GM23338 (cell line): Measurements from ENCODE around the gene PHKB. TPM values are rescaled to one million over a fixed set of nuclear protein-coding genes. Genes with fewer than 3 reads are reported as not detected.

Source experiments
- ATAC-seq: fragments of 200-7000 bp; cut with Tn5 transposase; 3 replicates; pipeline ENCODE4 v1.9.1; 2020
- DNase-seq: peaks from one replicate; pipeline ENCODE4 v3.0.0-alpha.2; 2015; ENCODE audit warnings: low spot score
- H2AFZ ChIP-seq: fragments of 200-600 bp; sonication (generic); 2 replicates; pipeline ENCODE4 v1.8.0; 2016; ENCODE audit warnings: antibody characterized with exemption, mild to moderate bottlenecking, moderate library complexity
- H3F3A ChIP-seq: fragments of 200-600 bp; sonication (generic); replicated peaks from 2 replicates; pipeline ENCODE4 v1.8.0; 2017; ENCODE audit warnings: antibody characterized with exemption, mixed run types, low read depth
- H3K27ac ChIP-seq: fragments of 200-600 bp; sonication (generic); 2 replicates; pipeline ENCODE4 v1.6.1; 2016; ENCODE audit warnings: low read depth
- H3K27me3 ChIP-seq: fragments of 200-600 bp; sonication (generic); 2 replicates; pipeline ENCODE4 v1.8.0; 2016; ENCODE audit warnings: mild to moderate bottlenecking, mixed run types, moderate library complexity; ENCODE audit not compliant: insufficient read depth
- H3K36me3 ChIP-seq: fragments of 200-600 bp; sonication (generic); 2 replicates; pipeline ENCODE4 v1.8.0; 2016; ENCODE audit warnings: mild to moderate bottlenecking; ENCODE audit not compliant: insufficient read depth
- H3K4me1 ChIP-seq: fragments of 200-600 bp; sonication (generic); 2 replicates; pipeline ENCODE4 v1.8.0; 2016; ENCODE audit warnings: mild to moderate bottlenecking, moderate library complexity; ENCODE audit not compliant: insufficient read depth
- H3K4me2 ChIP-seq: fragments of 200-600 bp; sonication (generic); 2 replicates; pipeline ENCODE4 v1.7.1; 2017; ENCODE audit warnings: mixed run types
- H3K4me3 ChIP-seq: fragments of 200-600 bp; sonication (generic); 2 replicates; pipeline ENCODE4 v1.6.1; 2016; ENCODE audit warnings: mixed run types
- H3K79me2 ChIP-seq: fragments of 200-600 bp; sonication (generic); replicated peaks from 2 replicates; pipeline ENCODE4 v1.8.0; 2017; ENCODE audit warnings: mild to moderate bottlenecking; ENCODE audit not compliant: insufficient read depth
- H3K9me2 ChIP-seq: fragments of 200-600 bp; sonication (generic); 2 replicates; pipeline ENCODE4 v1.8.0; 2017; ENCODE audit not compliant: insufficient read depth
- H4K20me1 ChIP-seq: fragments of 200-600 bp; sonication (generic); replicated peaks from 2 replicates; pipeline ENCODE4 v1.8.0; 2017; ENCODE audit warnings: mild to moderate bottlenecking; ENCODE audit not compliant: insufficient read depth
- H3K27ac Mint-ChIP-seq: 2 replicates; pipeline ENCODE4 v1.8.0; 2020; ENCODE audit warnings: inconsistent platforms, mild to moderate bottlenecking, moderate library complexity, mixed read lengths
- H3K27me3 Mint-ChIP-seq: 3 replicates; pipeline ENCODE4 v1.8.0; 2022; ENCODE audit warnings: low read depth, mild to moderate bottlenecking, moderate library complexity, mixed read lengths, inconsistent platforms; ENCODE audit not compliant: insufficient read depth, poor library complexity
- H3K36me3 Mint-ChIP-seq: 3 replicates; pipeline ENCODE4 v1.8.0; 2021; ENCODE audit warnings: low read depth, mild to moderate bottlenecking, inconsistent platforms, moderate library complexity, mixed read lengths
- H3K4me1 Mint-ChIP-seq: 3 replicates; pipeline ENCODE4 v1.8.0; 2020; ENCODE audit warnings: mild to moderate bottlenecking, inconsistent platforms, mixed read lengths
- H3K4me3 Mint-ChIP-seq: 3 replicates; pipeline ENCODE4 v1.8.0; 2021; ENCODE audit warnings: moderate library complexity, mild to moderate bottlenecking, inconsistent platforms, mixed read lengths
- H3K9me3 Mint-ChIP-seq: 3 replicates; pipeline ENCODE4 v1.8.0; 2020; ENCODE audit warnings: moderate library complexity, mild to moderate bottlenecking, inconsistent platforms, mixed read lengths
- CREB1 ChIP-seq: fragments of 250-450 bp; sonication (Bioruptor Pico); IDR thresholded peaks from 2 replicates; pipeline ENCODE4 v1.5.0; 2020; ENCODE audit warnings: low read depth, mild to moderate bottlenecking, moderate library complexity
- EZH2 ChIP-seq: fragments of 200-600 bp; sonication (generic); IDR thresholded peaks from one replicate; pipeline ENCODE4 v1.8.0; 2017; ENCODE audit warnings: antibody characterized with exemption, mild to moderate bottlenecking, low read depth; ENCODE audit not compliant: unreplicated experiment
- EZH2phosphoT487 ChIP-seq: fragments of 200-600 bp; sonication (generic); IDR thresholded peaks from one replicate; pipeline ENCODE4 v1.8.1; 2018; ENCODE audit warnings: antibody characterized with exemption; ENCODE audit not compliant: unreplicated experiment
- JUNB ChIP-seq: IDR thresholded peaks from one replicate; pipeline ENCODE4 v1.6.1; 2016; ENCODE audit warnings: antibody characterized with exemption; ENCODE audit not compliant: unreplicated experiment
- ZNF114 ChIP-seq: fragments of 250-450 bp; sonication (Bioruptor Pico); IDR thresholded peaks from 2 replicates; pipeline ENCODE4 v1.5.0; 2020; ENCODE audit warnings: mild to moderate bottlenecking, moderate library complexity
- ZNF331 ChIP-seq: fragments of 250-450 bp; sonication (Bioruptor Pico); IDR thresholded peaks from 2 replicates; pipeline ENCODE4 v1.5.0; 2020; ENCODE audit warnings: low read depth, mild to moderate bottlenecking, moderate library complexity
- polyA plus RNA-seq: library from polyadenylated mRNA; unstranded; fragments of >200 nt; fragmentation: Nextera tagmentation; extraction: Ambion mirVana; gene quantifications from 2 replicates; pipeline ENCODE4 v1.2.1, GENCODE V29; 2016
- total RNA-seq: library from RNA; depleted of rRNA; stranded (reverse); fragments of >200 nt; shearing (Covaris generic); gene quantifications from 2 replicates; pipeline ENCODE4 v1.2.3, GENCODE V29; 2014
- TF ChIP-seq, protein P1 (sequence below): fragments of 250-450 bp; sonication (Bioruptor Pico); IDR thresholded peaks from 2 replicates; pipeline ENCODE4 v1.5.0; 2020; ENCODE audit warnings: mild to moderate bottlenecking, moderate library complexity
- TF ChIP-seq, protein P2 (sequence below): IDR thresholded peaks from 2 replicates; pipeline ENCODE4 v1.6.1; 2016; ENCODE audit warnings: antibody characterized with exemption
- TF ChIP-seq, protein P3 (sequence below), 2 experiments: fragments of 200-600 bp in 1 of 2; sonication (generic) in 1 of 2; conservative IDR thresholded peaks; 2 replicates each; pipeline versions ENCODE4 v1.5.1 to v1.6.1; 2016 to 2017; ENCODE audit warnings: antibody characterized with exemption in 2 of 2, low read depth in 2 of 2, mild to moderate bottlenecking in 2 of 2, moderate library complexity in 1 of 2
- TF ChIP-seq, protein P4 (sequence below): IDR thresholded peaks from one replicate; pipeline ENCODE4 v1.6.1; 2018; ENCODE audit warnings: antibody characterized with exemption; ENCODE audit not compliant: unreplicated experiment

The PHKB gene
- total and polyA plus RNA-seq, 2 experiments from 2014 or later, result 20.3 to 57.3 TPM

DNA sequence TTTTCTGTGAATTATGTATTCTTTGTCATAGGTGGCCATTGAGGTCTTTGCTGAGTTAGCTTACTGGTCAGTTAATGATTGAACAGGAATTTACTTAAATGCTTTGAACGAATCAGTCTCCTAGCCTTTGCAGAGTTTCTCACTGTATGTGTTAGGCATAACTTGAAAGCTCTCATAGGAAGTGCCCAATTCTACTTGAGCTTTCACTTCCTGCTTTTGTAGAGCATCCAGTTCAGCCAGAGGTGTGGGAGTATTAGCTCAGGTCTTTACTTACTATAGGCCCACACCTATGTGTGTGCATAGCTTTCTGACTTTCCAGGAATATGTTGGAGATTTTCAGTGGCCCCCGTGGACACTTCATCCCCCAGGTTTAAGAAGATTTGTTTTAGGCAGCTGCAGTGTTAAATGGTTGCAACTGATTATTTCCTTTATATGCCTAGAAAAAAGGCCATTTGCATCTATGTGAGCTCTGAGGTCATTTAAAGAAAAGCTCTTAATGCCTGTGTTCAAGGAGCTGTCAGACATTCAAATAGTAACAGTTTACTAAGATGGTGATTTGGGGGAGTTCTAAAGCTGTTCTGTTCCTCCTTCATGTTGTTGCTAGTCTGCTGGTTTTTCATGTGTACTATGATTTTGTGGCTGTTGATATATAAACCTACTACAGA is 62.3 kb downstream of the PHKB start (continued):
- TF ChIP-seq, protein P1, sequence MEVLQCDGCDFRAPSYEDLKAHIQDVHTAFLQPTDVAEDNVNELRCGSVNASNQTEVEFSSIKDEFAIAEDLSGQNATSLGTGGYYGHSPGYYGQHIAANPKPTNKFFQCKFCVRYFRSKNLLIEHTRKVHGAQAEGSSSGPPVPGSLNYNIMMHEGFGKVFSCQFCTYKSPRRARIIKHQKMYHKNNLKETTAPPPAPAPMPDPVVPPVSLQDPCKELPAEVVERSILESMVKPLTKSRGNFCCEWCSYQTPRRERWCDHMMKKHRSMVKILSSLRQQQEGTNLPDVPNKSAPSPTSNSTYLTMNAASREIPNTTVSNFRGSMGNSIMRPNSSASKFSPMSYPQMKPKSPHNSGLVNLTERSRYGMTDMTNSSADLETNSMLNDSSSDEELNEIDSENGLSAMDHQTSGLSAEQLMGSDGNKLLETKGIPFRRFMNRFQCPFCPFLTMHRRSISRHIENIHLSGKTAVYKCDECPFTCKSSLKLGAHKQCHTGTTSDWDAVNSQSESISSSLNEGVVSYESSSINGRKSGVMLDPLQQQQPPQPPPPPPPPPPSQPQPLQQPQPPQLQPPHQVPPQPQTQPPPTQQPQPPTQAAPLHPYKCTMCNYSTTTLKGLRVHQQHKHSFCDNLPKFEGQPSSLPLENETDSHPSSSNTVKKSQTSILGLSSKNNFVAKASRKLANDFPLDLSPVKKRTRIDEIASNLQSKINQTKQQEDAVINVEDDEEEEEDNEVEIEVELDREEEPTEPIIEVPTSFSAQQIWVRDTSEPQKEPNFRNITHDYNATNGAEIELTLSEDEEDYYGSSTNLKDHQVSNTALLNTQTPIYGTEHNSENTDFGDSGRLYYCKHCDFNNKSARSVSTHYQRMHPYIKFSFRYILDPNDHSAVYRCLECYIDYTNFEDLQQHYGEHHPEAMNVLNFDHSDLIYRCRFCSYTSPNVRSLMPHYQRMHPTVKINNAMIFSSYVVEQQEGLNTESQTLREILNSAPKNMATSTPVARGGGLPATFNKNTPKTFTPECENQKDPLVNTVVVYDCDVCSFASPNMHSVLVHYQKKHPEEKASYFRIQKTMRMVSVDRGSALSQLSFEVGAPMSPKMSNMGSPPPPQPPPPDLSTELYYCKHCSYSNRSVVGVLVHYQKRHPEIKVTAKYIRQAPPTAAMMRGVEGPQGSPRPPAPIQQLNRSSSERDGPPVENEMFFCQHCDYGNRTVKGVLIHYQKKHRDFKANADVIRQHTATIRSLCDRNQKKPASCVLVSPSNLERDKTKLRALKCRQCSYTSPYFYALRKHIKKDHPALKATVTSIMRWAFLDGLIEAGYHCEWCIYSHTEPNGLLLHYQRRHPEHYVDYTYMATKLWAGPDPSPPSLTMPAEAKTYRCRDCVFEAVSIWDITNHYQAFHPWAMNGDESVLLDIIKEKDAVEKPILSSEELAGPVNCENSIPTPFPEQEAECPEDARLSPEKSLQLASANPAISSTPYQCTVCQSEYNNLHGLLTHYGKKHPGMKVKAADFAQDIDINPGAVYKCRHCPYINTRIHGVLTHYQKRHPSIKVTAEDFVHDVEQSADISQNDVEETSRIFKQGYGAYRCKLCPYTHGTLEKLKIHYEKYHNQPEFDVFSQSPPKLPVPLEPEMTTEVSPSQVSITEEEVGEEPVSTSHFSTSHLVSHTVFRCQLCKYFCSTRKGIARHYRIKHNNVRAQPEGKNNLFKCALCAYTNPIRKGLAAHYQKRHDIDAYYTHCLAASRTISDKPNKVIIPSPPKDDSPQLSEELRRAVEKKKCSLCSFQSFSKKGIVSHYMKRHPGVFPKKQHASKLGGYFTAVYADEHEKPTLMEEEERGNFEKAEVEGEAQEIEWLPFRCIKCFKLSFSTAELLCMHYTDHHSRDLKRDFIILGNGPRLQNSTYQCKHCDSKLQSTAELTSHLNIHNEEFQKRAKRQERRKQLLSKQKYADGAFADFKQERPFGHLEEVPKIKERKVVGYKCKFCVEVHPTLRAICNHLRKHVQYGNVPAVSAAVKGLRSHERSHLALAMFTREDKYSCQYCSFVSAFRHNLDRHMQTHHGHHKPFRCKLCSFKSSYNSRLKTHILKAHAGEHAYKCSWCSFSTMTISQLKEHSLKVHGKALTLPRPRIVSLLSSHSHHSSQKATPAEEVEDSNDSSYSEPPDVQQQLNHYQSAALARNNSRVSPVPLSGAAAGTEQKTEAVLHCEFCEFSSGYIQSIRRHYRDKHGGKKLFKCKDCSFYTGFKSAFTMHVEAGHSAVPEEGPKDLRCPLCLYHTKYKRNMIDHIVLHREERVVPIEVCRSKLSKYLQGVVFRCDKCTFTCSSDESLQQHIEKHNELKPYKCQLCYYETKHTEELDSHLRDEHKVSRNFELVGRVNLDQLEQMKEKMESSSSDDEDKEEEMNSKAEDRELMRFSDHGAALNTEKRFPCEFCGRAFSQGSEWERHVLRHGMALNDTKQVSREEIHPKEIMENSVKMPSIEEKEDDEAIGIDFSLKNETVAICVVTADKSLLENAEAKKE (CRISPR knock-in tag), result no peak
- TF ChIP-seq EZH2phosphoT487 (no peak), CREB1 (CRISPR knock-in tag) (no peak), ZNF114 (no peak)
- TF ChIP-seq, protein P2, sequence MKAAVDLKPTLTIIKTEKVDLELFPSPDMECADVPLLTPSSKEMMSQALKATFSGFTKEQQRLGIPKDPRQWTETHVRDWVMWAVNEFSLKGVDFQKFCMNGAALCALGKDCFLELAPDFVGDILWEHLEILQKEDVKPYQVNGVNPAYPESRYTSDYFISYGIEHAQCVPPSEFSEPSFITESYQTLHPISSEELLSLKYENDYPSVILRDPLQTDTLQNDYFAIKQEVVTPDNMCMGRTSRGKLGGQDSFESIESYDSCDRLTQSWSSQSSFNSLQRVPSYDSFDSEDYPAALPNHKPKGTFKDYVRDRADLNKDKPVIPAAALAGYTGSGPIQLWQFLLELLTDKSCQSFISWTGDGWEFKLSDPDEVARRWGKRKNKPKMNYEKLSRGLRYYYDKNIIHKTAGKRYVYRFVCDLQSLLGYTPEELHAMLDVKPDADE, result no peak

DNA sequence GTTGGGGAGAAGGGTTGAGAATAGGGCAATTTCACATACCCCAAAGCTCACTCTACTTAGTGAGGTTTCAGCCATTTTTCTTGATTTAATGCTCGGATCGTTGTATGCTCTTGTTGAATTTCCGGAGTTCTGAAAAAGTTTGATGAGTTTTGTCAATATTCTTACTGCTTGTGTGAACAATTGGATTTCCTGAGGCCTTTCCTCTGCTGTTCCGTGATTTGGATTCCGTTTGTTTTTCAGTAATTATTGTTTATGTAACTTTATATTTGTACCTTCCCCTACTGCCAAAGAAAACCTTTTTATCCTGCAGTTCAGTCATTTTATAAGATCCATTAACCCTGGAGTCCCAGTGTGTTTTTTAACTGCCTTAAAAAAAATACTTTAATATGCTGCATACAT is 62.9 kb downstream of the PHKB start:
- Mint-ChIP-seq H3K27me3 (no peaks in the 10 kb centered on the region), H3K4me3 (no peak overlapping the region), H3K36me3 (no peaks in the 10 kb centered on the region), H3K27ac (peak overlapping the region; percentile 63; the same call in 1 of the 2 replicates), H3K9me3 (no peaks in the 10 kb centered on the region), H3K4me1 (peaks cover 11% of the 10 kb centered on the region; the same call in 2 of the 3 replicates)
- H3K4me2 ChIP-seq, result peak overlapping the region; percentile 24; the same call in 1 of the 2 replicates
- H3K9me2 ChIP-seq, result no peaks in the 10 kb centered on the region
- no peaks in the 10 kb centered on the region for H3K36me3 ChIP-seq
- no peak overlapping the region for H2AFZ ChIP-seq
- H3K27ac ChIP-seq, result no peak overlapping the region
- no peak overlapping the region for H3K4me3 ChIP-seq
- no peaks in the 10 kb centered on the region for H3F3A ChIP-seq
- no peaks in the 10 kb centered on the region for H3K27me3 ChIP-seq
- DNase-seq (no peak), ATAC-seq (no peak)
- H3K4me1 ChIP-seq, result no peaks in the 10 kb centered on the region
- no peaks in the 10 kb centered on the region for H4K20me1 ChIP-seq
- no peaks in the 10 kb centered on the region for H3K79me2 ChIP-seq
- TF ChIP-seq, protein P3, sequence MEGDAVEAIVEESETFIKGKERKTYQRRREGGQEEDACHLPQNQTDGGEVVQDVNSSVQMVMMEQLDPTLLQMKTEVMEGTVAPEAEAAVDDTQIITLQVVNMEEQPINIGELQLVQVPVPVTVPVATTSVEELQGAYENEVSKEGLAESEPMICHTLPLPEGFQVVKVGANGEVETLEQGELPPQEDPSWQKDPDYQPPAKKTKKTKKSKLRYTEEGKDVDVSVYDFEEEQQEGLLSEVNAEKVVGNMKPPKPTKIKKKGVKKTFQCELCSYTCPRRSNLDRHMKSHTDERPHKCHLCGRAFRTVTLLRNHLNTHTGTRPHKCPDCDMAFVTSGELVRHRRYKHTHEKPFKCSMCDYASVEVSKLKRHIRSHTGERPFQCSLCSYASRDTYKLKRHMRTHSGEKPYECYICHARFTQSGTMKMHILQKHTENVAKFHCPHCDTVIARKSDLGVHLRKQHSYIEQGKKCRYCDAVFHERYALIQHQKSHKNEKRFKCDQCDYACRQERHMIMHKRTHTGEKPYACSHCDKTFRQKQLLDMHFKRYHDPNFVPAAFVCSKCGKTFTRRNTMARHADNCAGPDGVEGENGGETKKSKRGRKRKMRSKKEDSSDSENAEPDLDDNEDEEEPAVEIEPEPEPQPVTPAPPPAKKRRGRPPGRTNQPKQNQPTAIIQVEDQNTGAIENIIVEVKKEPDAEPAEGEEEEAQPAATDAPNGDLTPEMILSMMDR (conservative IDR thresholded peaks at IDR 0.05; ENCODE audit: low read depth in 2 of 2), result no peak
- no peak for TF ChIP-seq JUNB
- TF ChIP-seq, protein P2, result no peak
- TF ChIP-seq, protein P4, sequence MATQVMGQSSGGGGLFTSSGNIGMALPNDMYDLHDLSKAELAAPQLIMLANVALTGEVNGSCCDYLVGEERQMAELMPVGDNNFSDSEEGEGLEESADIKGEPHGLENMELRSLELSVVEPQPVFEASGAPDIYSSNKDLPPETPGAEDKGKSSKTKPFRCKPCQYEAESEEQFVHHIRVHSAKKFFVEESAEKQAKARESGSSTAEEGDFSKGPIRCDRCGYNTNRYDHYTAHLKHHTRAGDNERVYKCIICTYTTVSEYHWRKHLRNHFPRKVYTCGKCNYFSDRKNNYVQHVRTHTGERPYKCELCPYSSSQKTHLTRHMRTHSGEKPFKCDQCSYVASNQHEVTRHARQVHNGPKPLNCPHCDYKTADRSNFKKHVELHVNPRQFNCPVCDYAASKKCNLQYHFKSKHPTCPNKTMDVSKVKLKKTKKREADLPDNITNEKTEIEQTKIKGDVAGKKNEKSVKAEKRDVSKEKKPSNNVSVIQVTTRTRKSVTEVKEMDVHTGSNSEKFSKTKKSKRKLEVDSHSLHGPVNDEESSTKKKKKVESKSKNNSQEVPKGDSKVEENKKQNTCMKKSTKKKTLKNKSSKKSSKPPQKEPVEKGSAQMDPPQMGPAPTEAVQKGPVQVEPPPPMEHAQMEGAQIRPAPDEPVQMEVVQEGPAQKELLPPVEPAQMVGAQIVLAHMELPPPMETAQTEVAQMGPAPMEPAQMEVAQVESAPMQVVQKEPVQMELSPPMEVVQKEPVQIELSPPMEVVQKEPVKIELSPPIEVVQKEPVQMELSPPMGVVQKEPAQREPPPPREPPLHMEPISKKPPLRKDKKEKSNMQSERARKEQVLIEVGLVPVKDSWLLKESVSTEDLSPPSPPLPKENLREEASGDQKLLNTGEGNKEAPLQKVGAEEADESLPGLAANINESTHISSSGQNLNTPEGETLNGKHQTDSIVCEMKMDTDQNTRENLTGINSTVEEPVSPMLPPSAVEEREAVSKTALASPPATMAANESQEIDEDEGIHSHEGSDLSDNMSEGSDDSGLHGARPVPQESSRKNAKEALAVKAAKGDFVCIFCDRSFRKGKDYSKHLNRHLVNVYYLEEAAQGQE, result no peak
- TF ChIP-seq ZNF331, result no peak
- TF ChIP-seq EZH2, result no peak
- no peak for TF ChIP-seq EZH2phosphoT487
